GM04504 (cell line): ENCODE measurements around the gene MAPK8IP3.
"Not testable (repeated sequence)": the region's sequence is repeated elsewhere in the genome, so short reads cannot be mapped to it uniquely, and the experiment has no call there.

Source experiments
- DNase-seq: peaks from one replicate; pipeline ENCODE4 v3.0.0-alpha.2; 2012; ENCODE audit warnings: low read depth

Gene MAPK8IP3

GRCh38 chr16:1678500-1679098 lies 27.4 kb upstream of the MAPK8IP3 start:
- DNase-seq, result no peak

- DNase-seq, result no peak
These were observed 25.6 kb upstream of the MAPK8IP3 start for GRCh38 chr16:1680361-1680760.

- no peak for DNase-seq
These were observed 25.0 kb upstream of the MAPK8IP3 start for GRCh38 chr16:1681032-1681431.

- no peak for DNase-seq
These were observed 18.3 kb upstream of the MAPK8IP3 start for GRCh38 chr16:1687427-1688316.

GRCh38 chr16:1688807-1689560 lies 17.0 kb upstream of the MAPK8IP3 start:
- DNase-seq, result no peak

GRCh38 chr16:1689853-1690252 lies 16.1 kb upstream of the MAPK8IP3 start:
- DNase-seq, result no peak

- DNase-seq, result no peak
These were observed 15.2 kb upstream of the MAPK8IP3 start for GRCh38 chr16:1690810-1691209.

- no peak for DNase-seq
These were observed 14.7 kb upstream of the MAPK8IP3 start for GRCh38 chr16:1691276-1691675.

- DNase-seq, result no peak
These were observed 14.0 kb upstream of the MAPK8IP3 start for GRCh38 chr16:1691956-1692355.

- no peak for DNase-seq
These were observed 9.1 kb upstream of the MAPK8IP3 start for GRCh38 chr16:1696863-1697262.

GRCh38 chr16:1698680-1699079 lies 7.3 kb upstream of the MAPK8IP3 start:
- DNase-seq, result no peak

- no peak for DNase-seq
These were observed 5.7 kb upstream of the MAPK8IP3 start for GRCh38 chr16:1700246-1700645.

GRCh38 chr16:1701216-1701878 lies 4.6 kb upstream of the MAPK8IP3 start:
- no peak for DNase-seq

- DNase-seq, result not testable (repeated sequence)
These were observed 689 bp upstream of the MAPK8IP3 start for GRCh38 chr16:1705324-1705687.

- DNase-seq, result no peak
These were observed 594 bp downstream of the MAPK8IP3 start for GRCh38 chr16:1706386-1707192.

- no peak for DNase-seq
These were observed 1.3 kb downstream of the MAPK8IP3 start for GRCh38 chr16:1707193-1707790.

GRCh38 chr16:1708083-1708767 lies 2.2 kb downstream of the MAPK8IP3 start:
- DNase-seq, result no peak

- no peak for DNase-seq
These were observed 2.8 kb downstream of the MAPK8IP3 start for GRCh38 chr16:1708768-1709180.

- no peak for DNase-seq
These were observed 3.4 kb downstream of the MAPK8IP3 start for GRCh38 chr16:1709356-1709755.

GRCh38 chr16:1710811-1711507 lies 5.0 kb downstream of the MAPK8IP3 start:
- DNase-seq, result no peak
